Activated naive CD4-positive, alpha-beta T cell treated with anti-CD3 and anti-CD28 coated beads for 36 hours (primary cell): ENCODE data around the gene ZNF581. TPM values are rescaled to one million over a fixed set of nuclear protein-coding genes. Genes with fewer than 3 reads are reported as not detected.

Experiments used
- CTCF ChIA-PET: fragments of 350-600 bp; sonication (Branson Sonifier 250); formaldehyde crosslinking; loops from one replicate; lab custom pipeline; 2021; ENCODE audit warnings: antibody characterized with exemption; lab: Charles Lee
- DNase-seq: peaks from one replicate; pipeline ENCODE4 v3.0.0-alpha.2; 2020
- H3K27ac Mint-ChIP-seq: one replicate; pipeline ENCODE4 v1.8.0; 2021; ENCODE audit warnings: mild to moderate bottlenecking, mixed read lengths
- H3K27me3 Mint-ChIP-seq: one replicate; pipeline ENCODE4 v1.8.0; 2021; ENCODE audit warnings: low read depth, mixed read lengths
- H3K36me3 Mint-ChIP-seq: one replicate; pipeline ENCODE4 v1.8.0; 2021; ENCODE audit warnings: low read depth, mixed read lengths
- H3K4me1 Mint-ChIP-seq: one replicate; pipeline ENCODE4 v1.8.0; 2021; ENCODE audit warnings: low read depth, mixed read lengths
- H3K4me3 Mint-ChIP-seq: one replicate; pipeline ENCODE4 v1.8.0; 2021; ENCODE audit warnings: mild to moderate bottlenecking, moderate library complexity, mixed read lengths
- H3K9me3 Mint-ChIP-seq: one replicate; pipeline ENCODE4 v1.8.0; 2021; ENCODE audit warnings: mixed read lengths
- intact Hi-C: fragments of 100-400 bp; cut with micrococcal nuclease; formaldehyde crosslinking; loops from one replicate; pipeline ENCODE4 v1.15.1; 2023
- total RNA-seq, 2 experiments: library from RNA; stranded (reverse); gene quantifications; one replicate each; pipeline ENCODE4 v1.2.3, GENCODE V29; 2021

Gene ZNF581
- total RNA-seq, 2 experiments from 2014 or later: 18.0 to 20.7 TPM

DNA sequence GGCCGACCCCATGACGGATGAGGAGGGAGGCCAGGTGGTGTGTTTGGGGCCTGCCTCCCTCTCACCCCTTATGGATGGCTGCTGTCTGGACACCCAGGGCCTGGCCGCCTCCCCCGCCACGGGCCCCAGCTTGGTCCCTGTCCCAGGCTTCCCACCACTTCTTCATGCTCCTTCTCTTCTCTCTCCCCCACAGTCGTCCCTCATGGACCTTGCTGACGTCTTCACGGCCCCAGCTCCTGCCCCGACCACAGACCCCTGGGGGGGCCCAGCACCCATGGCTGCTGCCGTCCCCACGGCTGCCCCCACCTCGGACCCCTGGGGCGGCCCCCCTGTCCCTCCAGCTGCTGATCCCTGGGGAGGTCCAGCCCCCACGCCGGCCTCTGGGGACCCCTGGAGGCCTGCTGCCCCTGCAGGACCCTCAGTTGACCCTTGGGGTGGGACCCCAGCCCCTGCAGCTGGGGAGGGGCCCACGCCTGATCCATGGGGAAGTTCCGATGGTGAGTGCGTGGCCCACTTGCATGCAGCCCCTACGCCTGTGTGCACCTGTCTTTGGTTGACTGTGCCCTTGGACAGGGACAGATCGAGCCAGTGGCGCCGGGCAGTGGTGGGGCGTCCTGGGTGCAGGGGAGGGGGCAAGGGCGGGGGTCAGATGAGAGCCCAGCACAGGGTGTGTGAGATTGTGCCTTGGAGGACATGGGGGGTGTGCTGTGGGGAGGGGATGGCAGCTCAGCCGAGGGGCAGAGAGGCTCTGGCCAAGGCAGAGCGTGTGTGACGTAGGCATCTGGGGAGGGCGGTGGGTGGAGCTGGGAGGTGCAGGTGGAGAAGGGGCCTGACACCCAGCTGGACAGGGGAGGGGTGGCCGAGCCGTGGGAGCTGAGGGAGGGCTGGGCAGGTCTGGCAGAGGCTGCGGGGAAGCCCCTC lies 48.4 kb downstream of the ZNF581 start:
- CTCF ChIA-PET: no interaction called here
- H3K9me3 Mint-ChIP-seq: no peaks in the 10 kb centered on the region
- DNase-seq: no peak
- no peak overlapping the region for H3K4me3 Mint-ChIP-seq
- H3K4me1 Mint-ChIP-seq: no peaks in the 10 kb centered on the region
- intact Hi-C loops: no loop called here
- H3K27me3 Mint-ChIP-seq: no peaks in the 10 kb centered on the region
- H3K27ac Mint-ChIP-seq: no peak overlapping the region
- peaks cover 18% of the 10 kb centered on the region for H3K36me3 Mint-ChIP-seq

DNA sequence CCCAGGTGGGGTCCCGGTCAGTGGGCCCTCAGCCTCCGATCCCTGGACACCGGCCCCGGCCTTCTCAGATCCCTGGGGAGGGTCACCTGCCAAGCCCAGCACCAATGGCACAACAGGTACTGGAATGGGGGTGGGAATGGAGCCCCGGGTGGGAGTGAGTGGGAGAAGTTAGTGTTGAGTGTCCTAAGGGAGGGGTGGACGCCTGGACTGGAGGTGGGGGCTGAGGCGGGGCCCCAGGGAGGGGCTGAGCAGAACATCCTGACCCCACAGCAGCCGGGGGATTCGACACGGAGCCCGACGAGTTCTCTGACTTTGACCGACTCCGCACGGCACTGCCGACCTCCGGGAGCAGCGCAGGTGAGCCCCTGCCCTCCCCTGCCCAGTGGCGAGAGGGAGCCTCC lies 49.2 kb downstream of the ZNF581 start:
- DNase-seq: no peak
- H3K27me3 Mint-ChIP-seq: no peaks in the 10 kb centered on the region
- CTCF ChIA-PET: no interaction called here
- H3K4me3 Mint-ChIP-seq: no peak overlapping the region
- intact Hi-C loops: no loop called here
- no peaks in the 10 kb centered on the region for H3K9me3 Mint-ChIP-seq
- H3K4me1 Mint-ChIP-seq: no peaks in the 10 kb centered on the region
- H3K27ac Mint-ChIP-seq: no peak overlapping the region
- H3K36me3 Mint-ChIP-seq: peaks cover 16% of the 10 kb centered on the region

DNA sequence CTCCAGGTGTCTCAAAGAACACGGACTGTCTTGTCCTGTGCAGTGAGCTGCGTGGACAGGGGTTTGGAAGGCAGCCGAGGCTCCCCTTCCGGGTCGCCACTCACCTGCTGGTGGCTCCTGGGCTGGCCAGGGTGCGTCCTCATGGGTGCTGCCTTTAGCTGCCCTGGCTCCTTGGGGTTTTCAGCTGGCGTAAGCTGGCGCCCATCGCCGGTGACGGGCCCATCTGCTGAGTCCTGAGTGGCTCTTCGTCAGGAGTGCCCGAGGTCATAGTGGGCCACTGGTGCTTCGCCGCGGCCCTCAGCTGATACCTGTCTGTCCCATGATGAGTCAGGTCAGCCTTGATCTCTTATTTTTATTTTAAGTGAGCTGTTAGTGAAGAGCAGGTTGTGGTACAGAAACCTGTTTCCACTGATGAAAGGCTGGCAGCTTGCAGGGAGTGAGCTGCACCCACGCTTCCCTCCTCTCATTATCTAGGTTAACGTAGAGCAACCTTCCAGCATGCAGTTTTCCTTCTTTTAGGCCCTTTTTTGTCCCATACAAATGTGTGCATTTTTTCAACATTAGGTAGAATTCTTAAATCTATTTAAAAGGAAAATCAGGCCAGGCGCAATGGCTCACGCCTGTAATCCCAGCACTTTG lies 50.0 kb downstream of the ZNF581 start:
- intact Hi-C loops: no loop called here
- CTCF ChIA-PET: no interaction called here
- Mint-ChIP-seq H3K27me3 (no peaks in the 10 kb centered on the region), H3K27ac (no peak overlapping the region), H3K9me3 (no peaks in the 10 kb centered on the region), H3K4me1 (no peaks in the 10 kb centered on the region), H3K4me3 (no peak overlapping the region), H3K36me3 (peaks cover 17% of the 10 kb centered on the region)
- DNase-seq: no peak

DNA sequence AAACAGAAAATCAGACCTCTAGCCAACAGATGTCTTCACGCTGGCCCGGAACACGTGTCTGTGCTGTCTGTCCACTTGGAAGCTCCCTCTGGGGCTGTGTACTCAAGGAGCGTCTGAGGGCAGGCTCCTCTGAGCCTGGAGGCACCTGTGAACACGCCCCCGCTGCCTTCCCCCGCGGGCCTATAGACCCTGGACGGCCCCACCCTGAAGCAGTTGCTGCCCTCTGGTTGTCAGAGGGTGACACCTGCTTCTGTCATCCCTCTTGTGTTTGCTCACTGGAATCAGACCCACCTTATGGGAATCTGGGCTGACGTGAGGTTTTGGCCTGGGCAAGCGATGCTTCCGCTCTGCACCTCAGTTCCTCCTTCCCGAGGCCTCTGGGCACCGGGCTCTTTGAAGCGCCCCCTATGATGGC lies 50.8 kb downstream of the ZNF581 start:
- H3K4me1 Mint-ChIP-seq: no peaks in the 10 kb centered on the region
- no peak for DNase-seq
- CTCF ChIA-PET: no interaction called here
- H3K36me3 Mint-ChIP-seq: peaks cover 18% of the 10 kb centered on the region
- H3K4me3 Mint-ChIP-seq: no peak overlapping the region
- no peaks in the 10 kb centered on the region for H3K27me3 Mint-ChIP-seq
- H3K9me3 Mint-ChIP-seq: no peaks in the 10 kb centered on the region
- no peak overlapping the region for H3K27ac Mint-ChIP-seq
- intact Hi-C loops: no loop called here

DNA sequence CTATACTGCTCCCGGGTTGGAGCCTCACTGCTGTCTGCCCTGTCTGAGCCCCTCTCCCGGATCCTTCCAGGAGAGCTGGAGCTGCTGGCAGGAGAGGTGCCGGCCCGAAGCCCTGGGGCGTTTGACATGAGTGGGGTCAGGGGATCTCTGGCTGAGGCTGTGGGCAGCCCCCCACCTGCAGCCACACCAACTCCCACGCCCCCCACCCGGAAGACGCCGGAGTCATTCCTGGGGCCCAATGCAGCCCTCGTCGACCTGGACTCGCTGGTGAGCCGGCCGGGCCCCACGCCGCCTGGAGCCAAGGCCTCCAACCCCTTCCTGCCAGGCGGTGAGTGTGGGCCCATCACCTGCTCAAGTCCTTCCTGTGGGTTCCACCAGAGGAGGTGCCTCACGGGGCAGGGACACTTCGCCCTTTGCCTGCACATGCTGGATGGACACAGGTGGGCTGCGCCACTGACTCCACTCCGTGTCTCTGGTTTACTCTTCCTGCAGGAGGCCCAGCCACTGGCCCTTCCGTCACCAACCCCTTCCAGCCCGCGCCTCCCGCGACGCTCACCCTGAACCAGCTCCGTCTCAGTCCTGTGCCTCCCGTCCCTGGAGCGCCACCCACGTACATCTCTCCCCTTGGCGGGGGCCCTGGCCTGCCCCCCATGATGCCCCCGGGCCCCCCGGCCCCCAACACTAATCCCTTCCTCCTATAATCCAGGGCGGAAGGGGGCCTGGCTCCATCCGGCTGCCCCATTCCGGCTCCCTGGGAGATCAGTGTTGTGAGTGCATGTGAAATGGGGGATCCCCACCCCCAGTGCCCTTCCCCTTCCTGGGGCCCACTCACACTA lies 51.4 kb downstream of the ZNF581 start:
- peaks cover 16% of the 10 kb centered on the region for H3K36me3 Mint-ChIP-seq
- no peak overlapping the region for H3K4me3 Mint-ChIP-seq
- no peak for DNase-seq
- H3K4me1 Mint-ChIP-seq: no peaks in the 10 kb centered on the region
- H3K27ac Mint-ChIP-seq: no peak overlapping the region
- no peaks in the 10 kb centered on the region for H3K9me3 Mint-ChIP-seq
- H3K27me3 Mint-ChIP-seq: no peaks in the 10 kb centered on the region
- CTCF ChIA-PET: no interaction called here
- intact Hi-C loops: no loop called here

Other genes with a start within 250 kb of the ZNF581 start
- gene UBE2S, start 235.9 kb upstream of the ZNF581 start, total RNA-seq: 100 to 1,000 TPM; 294 to 307 TPM
- not detected for gene SHISA7, start 200.3 kb upstream of the ZNF581 start, total RNA-seq
- 10 to 100 TPM; 18.6 to 20.5 TPM for gene ISOC2, start 182.0 kb upstream of the ZNF581 start, total RNA-seq
- not detected for gene C19orf85, start 178.9 kb upstream of the ZNF581 start, total RNA-seq
- 1 to 10 TPM; 6.0 to 6.1 TPM for gene ZNF628, start 167.0 kb upstream of the ZNF581 start, total RNA-seq
- 1 to 10 TPM; 7.6 to 8.0 TPM for gene NAT14, start 158.5 kb upstream of the ZNF581 start, total RNA-seq
- gene SSC5D, start 155.2 kb upstream of the ZNF581 start, total RNA-seq: under 1 TPM; 0.25 to 0.48 TPM
- gene SBK2, start 106.5 kb upstream of the ZNF581 start, total RNA-seq: not detected
- not detected for gene SBK3, start 98.1 kb upstream of the ZNF581 start, total RNA-seq
- gene ZNF579, start 62.8 kb upstream of the ZNF581 start, total RNA-seq: 1 to 10 TPM; 6.1 to 6.5 TPM
- 10 to 100 TPM; 12.8 to 14.8 TPM for gene FIZ1, start 44.1 kb upstream of the ZNF581 start, total RNA-seq
- gene ZNF524, start 43.4 kb upstream of the ZNF581 start, total RNA-seq: 10 to 100 TPM; 20.9 to 23.0 TPM
- 10 to 100 TPM; 10.8 to 11.2 TPM for gene ZNF865, start 38.0 kb upstream of the ZNF581 start, total RNA-seq
- gene ZNF784, start 19.1 kb upstream of the ZNF581 start, total RNA-seq: 1 to 10 TPM; 3.7 to 4.0 TPM
- gene ZNF580, start 2.6 kb upstream of the ZNF581 start, total RNA-seq: 10 to 100 TPM; 18.1 to 18.7 TPM
- gene CCDC106, start 4.6 kb downstream of the ZNF581 start, total RNA-seq: 1 to 10 TPM; 4.2 to 4.4 TPM
- gene U2AF2, start 11.4 kb downstream of the ZNF581 start, total RNA-seq: 100 to 1,000 TPM; 285 to 293 TPM
- 10 to 100 TPM; 23.4 TPM for gene EPN1, start 31.6 kb downstream of the ZNF581 start, total RNA-seq
- gene NLRP9, start 94.8 kb downstream of the ZNF581 start, total RNA-seq: not detected
- not detected for gene RFPL4A, start 115.4 kb downstream of the ZNF581 start, total RNA-seq
- not detected for gene RFPL4AL1, start 125.5 kb downstream of the ZNF581 start, total RNA-seq
- gene NLRP11, start 188.3 kb downstream of the ZNF581 start, total RNA-seq: under 1 TPM in 1 of 2 experiments, not detected in 1; 0.10 TPM
- not detected for gene NLRP4, start 192.9 kb downstream of the ZNF581 start, total RNA-seq